Progenitor cell of endocrine pancreas (in vitro differentiated cells): ENCODE results near the gene SLC14A1. TPM values are rescaled to one million over a fixed set of nuclear protein-coding genes. Genes with fewer than 3 reads are reported as not detected.

ENCODE experiments used
- DNase-seq: peaks from one replicate; pipeline ENCODE4 v3.0.0; 2021; ENCODE audit warnings: low spot score; ENCODE audit not compliant: unreplicated experiment
- H3K27ac Mint-ChIP-seq: 2 replicates; pipeline ENCODE4 v1.8.0; 2021; ENCODE audit warnings: mild to moderate bottlenecking, moderate library complexity, mixed read lengths
- H3K27me3 Mint-ChIP-seq: 2 replicates; pipeline ENCODE4 v1.8.0; 2021; ENCODE audit warnings: mixed read lengths
- H3K36me3 Mint-ChIP-seq: 2 replicates; pipeline ENCODE4 v1.8.0; 2022; ENCODE audit warnings: mixed read lengths; ENCODE audit not compliant: insufficient read depth
- H3K4me1 Mint-ChIP-seq: 2 replicates; pipeline ENCODE4 v1.8.0; 2021; ENCODE audit warnings: low read depth, mixed read lengths
- H3K4me3 Mint-ChIP-seq: 2 replicates; pipeline ENCODE4 v1.8.0; 2021; ENCODE audit warnings: low read depth, mild to moderate bottlenecking, moderate library complexity, mixed read lengths
- H3K9me3 Mint-ChIP-seq: 2 replicates; pipeline ENCODE4 v1.8.0; 2021; ENCODE audit warnings: low read depth, mixed read lengths
- CTCF ChIP-seq: fragments of 200-600 bp; sonication (generic); IDR thresholded peaks from one replicate; pipeline ENCODE4 v1.5.0; 2021; ENCODE audit warnings: antibody characterized with exemption, mild to moderate bottlenecking; ENCODE audit not compliant: unreplicated experiment
- long read RNA-seq: library from polyadenylated mRNA; unstranded; transcript quantifications from one replicate; pipeline ENCODE4 v2.0.0, GENCODE V29; 2020
- total RNA-seq: library from RNA; stranded (reverse); gene quantifications from 2 replicates; pipeline ENCODE4 v1.2.1, GENCODE V29; 2021

Gene SLC14A1
- total RNA-seq, result 0.31 and 0.50 TPM in 2 replicates
- long read RNA-seq, result 0 reads

- peaks cover 5% of the 10 kb centered on the region for H3K4me1 Mint-ChIP-seq
- no peaks in the 10 kb centered on the region for H3K9me3 Mint-ChIP-seq
- no peak within 1 kb of the TSS for H3K27ac Mint-ChIP-seq
- no peak within 1 kb of the TSS for H3K4me3 Mint-ChIP-seq
- H3K27me3 Mint-ChIP-seq, result peaks cover 23% of the 10 kb centered on the region
- TF ChIP-seq CTCF, result no peak
- no peaks in the 10 kb centered on the region for H3K36me3 Mint-ChIP-seq
- DNase-seq, result no peak
Measured at GRCh38 chr18:45723567-45724355, at the start of gene SLC14A1. SLC14A1 (plus strand) TSS chr18:45724181; CDS start chr18:45730321, 6,140 bp downstream.

GRCh38 chr18:45677276-45677807 is 46.6 kb upstream of the SLC14A1 start:
- no peak for DNase-seq
- TF ChIP-seq CTCF, result no peak
- Mint-ChIP-seq H3K36me3 (no peaks in the 10 kb centered on the region), H3K27ac (no peak overlapping the region), H3K4me3 (no peak overlapping the region), H3K27me3 (no peaks in the 10 kb centered on the region), H3K4me1 (no peaks in the 10 kb centered on the region), H3K9me3 (no peaks in the 10 kb centered on the region)

- Mint-ChIP-seq H3K27ac (no peak overlapping the region), H3K36me3 (no peaks in the 10 kb centered on the region), H3K4me1 (no peaks in the 10 kb centered on the region), H3K4me3 (no peak overlapping the region), H3K9me3 (no peaks in the 10 kb centered on the region), H3K27me3 (no peaks in the 10 kb centered on the region)
- no peak for DNase-seq
- no peak for TF ChIP-seq CTCF
Measured at GRCh38 chr18:45678441-45678840, 45.5 kb upstream of the SLC14A1 start.

GRCh38 chr18:45678850-45679249 is 45.1 kb upstream of the SLC14A1 start:
- H3K4me1 Mint-ChIP-seq, result no peaks in the 10 kb centered on the region
- no peak overlapping the region for H3K27ac Mint-ChIP-seq
- no peaks in the 10 kb centered on the region for H3K27me3 Mint-ChIP-seq
- no peaks in the 10 kb centered on the region for H3K36me3 Mint-ChIP-seq
- H3K4me3 Mint-ChIP-seq, result no peak overlapping the region
- H3K9me3 Mint-ChIP-seq, result no peaks in the 10 kb centered on the region
- TF ChIP-seq CTCF, result no peak
- DNase-seq, result no peak

- H3K9me3 Mint-ChIP-seq, result no peaks in the 10 kb centered on the region
- H3K27ac Mint-ChIP-seq, result no peak overlapping the region
- no peak for DNase-seq
- H3K27me3 Mint-ChIP-seq, result no peaks in the 10 kb centered on the region
- no peaks in the 10 kb centered on the region for H3K4me1 Mint-ChIP-seq
- TF ChIP-seq CTCF, result no peak
- H3K36me3 Mint-ChIP-seq, result no peaks in the 10 kb centered on the region
- H3K4me3 Mint-ChIP-seq, result no peak overlapping the region
Measured at GRCh38 chr18:45680066-45680690, 43.8 kb upstream of the SLC14A1 start.
